Retina (tissue), 1 donor: Measurements from ENCODE around the gene NFXL1.

ENCODE experiments used
- DNase-seq: peaks from one replicate; pipeline ENCODE4 v3.0.0-alpha.2; 2016

NFXL1 gene

DNA sequence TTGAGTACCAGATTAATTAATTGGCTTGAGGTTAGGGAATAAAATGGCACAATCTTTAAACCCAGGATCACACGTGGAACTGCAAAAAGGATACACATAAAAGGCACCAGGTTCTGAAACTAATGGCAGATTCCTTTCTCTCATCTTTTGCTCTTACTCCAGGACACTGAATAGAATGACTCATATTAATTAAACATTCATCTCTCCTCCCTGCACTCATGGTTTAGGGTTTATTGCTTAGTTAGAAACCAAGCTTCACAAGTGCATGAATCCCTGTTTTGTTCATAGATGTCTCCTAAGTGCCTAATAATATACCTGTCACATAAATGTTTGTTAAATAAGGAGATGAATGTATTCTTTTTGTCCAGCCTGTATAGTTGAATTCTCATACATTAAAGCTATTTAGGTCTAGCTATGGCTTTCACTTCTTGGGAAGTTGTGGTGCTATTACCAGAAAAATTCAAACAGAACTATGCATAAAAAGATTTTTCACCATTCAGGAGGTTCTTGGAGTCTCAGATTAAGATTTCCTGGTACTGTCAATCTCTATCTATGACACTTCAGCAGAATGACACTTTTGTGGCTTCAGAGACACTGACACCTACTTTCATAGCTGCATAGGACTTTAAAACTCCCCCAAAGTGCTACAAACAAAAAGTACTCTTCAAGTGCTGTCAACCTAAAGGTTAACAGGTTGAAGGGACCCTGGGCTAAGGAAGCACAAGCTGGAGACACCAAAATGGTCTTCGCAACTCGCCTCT, 83.9 kb downstream of the NFXL1 start:
- no peak for DNase-seq

- no peak for DNase-seq
Observed at GRCh38 chr4:47829438-47829837, 84.9 kb downstream of the NFXL1 start.

DNA sequence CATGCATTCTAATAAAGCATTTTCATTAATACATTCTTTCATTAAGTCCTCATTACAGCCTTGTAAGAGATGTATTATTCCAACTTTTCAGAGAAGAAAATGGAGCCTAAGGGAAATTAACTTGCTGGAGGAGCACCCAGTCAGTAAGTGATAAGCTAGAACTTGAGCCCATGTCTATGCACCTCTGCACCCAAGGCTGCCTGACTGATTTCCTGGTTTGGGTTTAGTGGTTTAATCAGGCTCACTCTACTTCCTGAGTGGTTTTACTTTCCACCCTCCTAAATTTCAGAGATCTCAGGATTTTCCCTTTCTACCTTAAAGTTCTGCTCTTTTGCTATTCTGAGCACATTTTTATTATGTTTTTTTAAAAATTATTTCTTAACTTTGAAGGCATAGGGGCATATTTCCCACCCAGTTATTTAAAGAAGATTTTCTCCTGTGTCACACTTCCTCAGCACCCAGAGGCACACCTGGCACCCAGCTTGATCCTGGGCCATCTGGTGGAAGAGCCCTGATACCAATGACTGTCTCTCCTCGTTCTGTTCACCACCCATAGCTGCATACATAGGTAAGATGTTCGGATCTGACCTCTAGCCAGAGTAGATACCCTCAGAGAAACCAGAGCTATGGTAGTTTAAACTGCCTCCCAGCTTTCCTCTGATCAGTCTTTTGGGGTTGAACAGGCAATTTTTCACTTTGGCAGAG, 86.9 kb downstream of the NFXL1 start:
- DNase-seq: no peak

DNA sequence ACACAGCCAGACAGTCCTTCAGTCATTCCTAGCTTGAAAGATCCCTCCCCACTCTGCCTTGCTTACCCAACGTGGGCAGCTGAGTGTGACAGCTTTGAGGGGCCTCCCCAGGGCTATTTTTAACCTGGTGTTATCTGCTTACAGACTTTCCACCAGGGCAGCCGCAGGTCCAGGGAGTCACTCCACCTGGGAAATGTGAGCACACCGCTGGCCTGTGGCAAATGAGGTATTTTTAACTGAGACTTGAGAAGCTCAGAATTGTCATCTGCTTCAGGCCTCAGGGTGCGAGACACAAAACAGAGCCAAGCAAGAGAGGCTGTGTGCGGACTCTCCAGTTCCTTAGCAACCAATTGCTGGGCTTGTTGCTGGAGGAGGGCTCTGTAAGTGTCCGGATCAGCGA, 89.5 kb downstream of the NFXL1 start:
- DNase-seq: peak; percentile 25

DNA sequence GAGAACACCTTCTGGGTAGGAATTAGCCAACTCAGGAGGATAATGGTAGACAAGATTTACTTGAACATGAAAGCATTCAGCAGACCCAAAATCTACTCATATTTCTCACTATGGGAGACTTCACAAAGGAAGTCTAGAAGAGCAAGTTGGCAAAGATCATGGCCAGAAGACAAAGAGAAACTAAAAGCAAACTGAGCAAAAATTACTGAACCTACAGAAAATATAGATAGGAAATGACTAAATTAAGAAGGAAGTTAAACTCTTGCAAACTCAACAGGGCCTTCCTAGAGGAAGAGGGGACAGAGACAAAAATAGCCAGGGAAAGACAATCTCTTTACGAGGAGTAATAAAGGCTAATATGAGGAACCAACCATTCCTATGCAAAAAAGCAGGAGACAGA, 95.2 kb downstream of the NFXL1 start:
- no peak for DNase-seq

DNA sequence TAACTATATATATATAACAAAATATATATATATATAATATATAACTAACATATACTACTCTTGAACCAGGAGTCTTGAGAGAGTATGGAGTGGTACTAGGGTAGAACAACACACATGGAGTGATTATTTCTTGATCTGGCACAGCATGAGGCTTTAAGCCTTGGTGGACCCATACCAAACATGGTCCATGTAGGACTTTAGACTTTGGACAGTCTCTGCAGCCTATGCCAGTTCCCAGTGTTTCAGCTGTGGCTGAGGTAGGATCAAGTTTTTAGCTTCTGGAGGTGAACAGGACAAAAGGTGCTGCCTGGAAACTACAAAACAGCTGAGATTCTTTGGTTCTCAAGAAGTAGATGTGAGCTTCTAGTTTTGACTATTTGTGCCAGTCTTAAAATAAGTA, 97.1 kb downstream of the NFXL1 start:
- DNase-seq: no peak

GRCh38 chr4:47816748-47817147, 97.6 kb downstream of the NFXL1 start:
- no peak for DNase-seq

DNA sequence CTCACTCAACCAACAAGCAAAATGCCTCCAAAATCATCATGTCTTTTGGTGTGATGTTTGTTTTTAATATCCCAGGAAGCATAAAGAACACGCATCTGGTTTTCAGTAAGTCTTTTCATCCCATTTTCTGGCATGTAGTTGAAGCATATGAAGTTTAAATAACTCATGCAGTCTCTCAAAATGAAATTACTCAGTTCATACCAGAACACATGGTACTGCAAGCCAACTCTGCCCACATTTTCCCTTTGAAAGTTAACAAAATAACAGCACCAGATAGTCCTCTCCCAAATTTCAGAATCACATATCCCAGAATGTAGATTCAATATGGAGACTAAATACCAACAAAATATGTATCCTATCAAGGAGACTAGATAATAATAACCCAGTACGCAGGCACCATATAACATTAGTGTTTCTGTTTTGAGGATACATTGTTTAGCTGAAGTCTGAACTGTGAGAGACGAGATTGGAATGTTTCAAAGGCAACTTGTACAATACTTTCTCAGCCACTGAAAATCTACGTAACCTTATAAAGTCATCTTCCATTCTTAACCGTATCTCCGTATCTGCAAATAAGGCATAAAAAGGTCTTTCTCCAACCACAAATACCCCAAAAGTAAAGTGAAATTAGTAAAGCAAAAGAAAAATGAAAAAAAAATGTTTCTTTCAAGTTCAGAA, 99.6 kb downstream of the NFXL1 start:
- DNase-seq: no peak

DNA sequence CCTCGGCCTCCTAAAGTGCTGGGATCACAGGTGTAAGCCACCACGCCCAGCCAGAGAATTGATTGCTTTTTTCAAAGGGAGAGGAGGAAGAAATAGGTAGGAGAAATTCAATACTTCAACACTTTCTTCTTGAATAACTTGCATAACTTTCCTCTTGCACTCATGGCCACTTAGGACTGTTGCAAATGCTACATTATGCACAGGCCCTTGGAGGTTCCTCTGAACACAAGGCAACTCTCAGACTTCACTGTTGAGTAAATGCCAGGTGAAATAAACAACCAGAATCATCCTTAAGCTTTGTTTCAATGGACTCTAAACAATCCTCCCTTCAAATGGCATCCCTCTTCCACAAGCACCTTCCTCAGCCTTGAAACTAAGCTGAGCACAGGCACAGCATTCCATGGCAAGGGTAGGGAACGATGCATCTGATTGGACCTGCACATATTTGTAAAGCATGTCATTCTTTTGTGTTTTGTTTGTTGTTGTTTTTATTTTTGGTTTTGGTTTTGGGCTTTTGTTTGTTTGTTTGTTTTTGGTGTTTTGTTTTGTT, 104.7 kb downstream of the NFXL1 start:
- DNase-seq: no peak

DNA sequence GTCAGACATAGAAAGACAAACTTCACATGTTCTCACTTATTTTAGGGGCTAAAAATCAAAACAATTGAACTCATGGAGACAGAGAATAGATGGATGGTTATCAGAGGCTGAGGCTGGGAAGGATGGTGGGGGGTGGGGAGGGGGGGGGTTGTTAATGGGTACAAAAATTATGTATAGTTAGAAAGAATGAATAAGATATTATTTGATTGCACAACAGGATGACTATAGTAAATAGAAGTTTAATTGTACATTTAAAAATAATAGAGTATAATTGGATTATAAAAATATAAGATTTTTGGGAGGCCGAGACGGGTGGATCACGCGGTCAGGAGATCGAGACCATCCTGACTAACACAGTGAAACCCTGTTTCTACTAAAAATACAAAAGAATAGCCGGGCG, 109.8 kb downstream of the NFXL1 start:
- no peak for DNase-seq

- no peak for DNase-seq
Observed at GRCh38 chr4:47801481-47802002, 112.8 kb downstream of the NFXL1 start.

- DNase-seq: no peak
Observed at GRCh38 chr4:47798165-47798564, 116.2 kb downstream of the NFXL1 start.
